HepG2 (cell line): ENCODE measurements around the gene LSM10. TPM values are rescaled to one million over a fixed set of nuclear protein-coding genes. Genes with fewer than 3 reads are reported as not detected.

Source experiments
- ERF ChIP-seq: IDR thresholded peaks from 2 replicates; pipeline ENCODE4 v1.6.1; 2018; ENCODE audit warnings: missing biosample characterization, missing genetic modification reagents
- FOSL1 ChIP-seq: sonication (generic); formaldehyde crosslinking; IDR thresholded peaks from 2 replicates; pipeline ENCODE4 v1.9.0; 2021; ENCODE audit warnings: missing genetic modification reagents, borderline replicate concordance
- HNRNPK ChIP-seq: fragments of 200-400 bp; formaldehyde crosslinking; IDR thresholded peaks from 2 replicates; pipeline ENCODE4 v1.6.1; 2018; ENCODE audit warnings: low read length, low read depth, moderate library complexity, mild to moderate bottlenecking; ENCODE audit not compliant: poor library complexity, severe bottlenecking
- ISX ChIP-seq: sonication (generic); formaldehyde crosslinking; conservative IDR thresholded peaks from 2 replicates; pipeline ENCODE4 v1.5.0; 2020; ENCODE audit warnings: missing genetic modification reagents
- POLR2G ChIP-seq: fragments of 200-400 bp; formaldehyde crosslinking; IDR thresholded peaks from 2 replicates; pipeline ENCODE4 v1.6.1; 2018; ENCODE audit warnings: mild to moderate bottlenecking, low read depth, low read length, moderate library complexity
- SIN3A ChIP-seq: IDR thresholded peaks from 2 replicates; pipeline ENCODE4 v1.6.1; 2011; ENCODE audit warnings: low read depth, mild to moderate bottlenecking, control low read depth, low read length, borderline replicate concordance
- SIX4 ChIP-seq: sonication (generic); formaldehyde crosslinking; IDR thresholded peaks from 2 replicates; pipeline ENCODE4 v1.4.0; 2020; ENCODE audit warnings: missing genetic modification reagents
- ZNF761 ChIP-seq: sonication (generic); formaldehyde crosslinking; conservative IDR thresholded peaks from 2 replicates; pipeline ENCODE4 v1.4.0; 2020; ENCODE audit warnings: mild to moderate bottlenecking, missing genetic modification reagents
- ZNF788 ChIP-seq: sonication (generic); formaldehyde crosslinking; IDR thresholded peaks from 2 replicates; pipeline ENCODE4 v1.5.0; 2020; ENCODE audit warnings: mild to moderate bottlenecking, missing genetic modification reagents, borderline replicate concordance
- ZNF879 ChIP-seq: sonication (generic); formaldehyde crosslinking; IDR thresholded peaks from 2 replicates; pipeline ENCODE4 v1.8.1; 2023; ENCODE audit warnings: missing genetic modification reagents
- polyA plus RNA-seq, 8 experiments: library from polyadenylated mRNA; depleted of rRNA in 3 of 8; stranded (reverse) in 7 of 8; unstranded in 1 of 8; fragments of >200 nt; fragmentation: Illumina TruSeq in 4 of 8; extraction: Trizol in 4 of 8; gene quantifications; 2 replicates each; pipeline versions ENCODE4 v1.2.1 to v1.2.3, GENCODE V29; 2011 to 2016; ENCODE audit warnings: low read depth in 4 of 8, missing spikeins in 1 of 8, mixed read lengths in 1 of 8; ENCODE audit not compliant: insufficient read depth in 1 of 8
- total RNA-seq, 5 experiments: library from RNA; depleted of rRNA; stranded (reverse); fragments of >200 nt; fragmentation: Illumina TruSeq; extraction: Trizol; gene quantifications; 2 replicates each; pipeline ENCODE4 v1.2.3, GENCODE V29; 2016; ENCODE audit warnings: low read depth in 1 of 5
- TF ChIP-seq, protein P1 (sequence below): sonication (generic); formaldehyde crosslinking; IDR thresholded peaks from 2 replicates; pipeline ENCODE4 v1.4.0; 2020; ENCODE audit warnings: mild to moderate bottlenecking, missing genetic modification reagents, borderline replicate concordance
- TF ChIP-seq, protein P2 (sequence below): IDR thresholded peaks from 2 replicates; pipeline ENCODE4 v1.6.1; 2012; ENCODE audit warnings: low read length, improper control_type of control experiment
- TF ChIP-seq, protein P3 (sequence below): sonication (generic); formaldehyde crosslinking; IDR thresholded peaks from 2 replicates; pipeline ENCODE4 v1.4.0; 2020; ENCODE audit warnings: missing genetic modification reagents, borderline replicate concordance
- TF ChIP-seq, protein P4 (sequence below): sonication (generic); formaldehyde crosslinking; IDR thresholded peaks from 2 replicates; pipeline ENCODE4 v1.8.1; 2023; ENCODE audit warnings: mild to moderate bottlenecking, missing genetic modification reagents, borderline replicate concordance
- TF ChIP-seq, protein P5 (sequence below): fragments of 450-650 bp; IDR thresholded peaks from 2 replicates; pipeline ENCODE4 v1.6.1; 2016

LSM10 gene
- total and polyA plus RNA-seq, 2 of the 13 experiments (the other 11 are each of a cell fraction or from before 2014, with no cell fraction given), result 14.0 to 52.0 TPM

DNA sequence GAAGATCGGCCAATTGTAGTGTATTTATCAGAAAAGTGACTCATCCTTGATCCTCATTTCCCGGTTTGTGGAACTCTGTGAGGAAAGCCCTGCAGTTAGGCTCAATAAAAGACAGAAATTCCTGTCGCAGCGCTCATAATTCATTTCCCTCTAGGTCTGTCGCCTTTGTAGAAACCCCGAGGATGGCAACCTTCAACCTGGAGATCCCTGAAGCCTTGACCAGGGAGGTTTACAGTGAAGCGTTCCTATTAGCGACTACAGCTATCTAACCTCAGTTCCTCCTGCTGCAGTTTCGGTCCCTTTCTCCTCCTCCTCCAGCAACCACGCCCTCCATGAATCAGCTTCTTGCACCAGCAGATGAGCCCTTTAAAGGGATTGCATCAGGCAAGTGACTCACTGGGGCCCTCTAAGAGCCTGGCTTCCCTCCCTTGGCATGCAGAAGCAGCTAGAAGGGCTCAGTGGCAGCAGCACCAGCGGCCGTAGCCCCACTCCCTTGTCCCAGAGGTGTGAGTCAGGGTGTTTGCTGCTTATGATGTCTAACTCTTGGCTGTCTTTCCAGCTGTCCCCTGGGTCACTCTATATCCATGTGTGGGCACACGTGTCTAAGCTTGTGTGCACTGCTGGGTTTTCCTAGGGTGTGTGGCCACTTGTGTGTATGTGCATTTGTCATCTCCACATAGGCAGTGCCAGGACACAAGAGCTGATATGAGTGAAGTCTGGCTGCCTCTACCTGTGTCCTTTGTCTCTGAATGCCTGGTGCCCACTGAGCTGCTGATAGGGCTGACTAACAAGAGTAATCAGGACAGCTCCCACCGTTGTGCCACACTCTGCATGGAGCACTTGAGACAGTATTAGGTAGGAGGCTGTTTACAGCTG lies 11.2 kb downstream of the LSM10 start (continued):
- TF ChIP-seq, protein P1, sequence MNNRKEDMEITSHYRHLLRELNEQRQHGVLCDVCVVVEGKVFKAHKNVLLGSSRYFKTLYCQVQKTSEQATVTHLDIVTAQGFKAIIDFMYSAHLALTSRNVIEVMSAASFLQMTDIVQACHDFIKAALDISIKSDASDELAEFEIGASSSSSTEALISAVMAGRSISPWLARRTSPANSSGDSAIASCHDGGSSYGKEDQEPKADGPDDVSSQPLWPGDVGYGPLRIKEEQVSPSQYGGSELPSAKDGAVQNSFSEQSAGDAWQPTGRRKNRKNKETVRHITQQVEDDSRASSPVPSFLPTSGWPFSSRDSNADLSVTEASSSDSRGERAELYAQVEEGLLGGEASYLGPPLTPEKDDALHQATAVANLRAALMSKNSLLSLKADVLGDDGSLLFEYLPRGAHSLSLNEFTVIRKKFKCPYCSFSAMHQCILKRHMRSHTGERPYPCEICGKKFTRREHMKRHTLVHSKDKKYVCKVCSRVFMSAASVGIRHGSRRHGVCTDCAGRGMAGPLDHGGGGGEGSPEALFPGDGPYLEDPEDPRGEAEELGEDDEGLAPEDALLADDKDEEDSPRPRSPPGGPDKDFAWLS (CRISPR knock-in tag), result 0 out of 2 replicates have a peak, but pooled peaks have one; percentile 13
- TF ChIP-seq HNRNPK (no peak), SIN3A (peak; percentile 83), ERF (CRISPR knock-in tag) (peak; percentile 19; the same call in 1 of the 2 replicates), ISX (no peak), POLR2G (peak; percentile 98), FOSL1 (CRISPR knock-in tag) (peak; percentile 90), ZNF761 (CRISPR knock-in tag) (0 out of 2 replicates have a peak, but pooled peaks have one; percentile 59), ZNF879 (CRISPR knock-in tag) (0 out of 2 replicates have a peak, but pooled peaks have one; percentile 28), ZNF788 (peak; percentile 15; the same call in 1 of the 2 replicates), SIX4 (CRISPR knock-in tag) (no peak)
- TF ChIP-seq, protein P2, sequence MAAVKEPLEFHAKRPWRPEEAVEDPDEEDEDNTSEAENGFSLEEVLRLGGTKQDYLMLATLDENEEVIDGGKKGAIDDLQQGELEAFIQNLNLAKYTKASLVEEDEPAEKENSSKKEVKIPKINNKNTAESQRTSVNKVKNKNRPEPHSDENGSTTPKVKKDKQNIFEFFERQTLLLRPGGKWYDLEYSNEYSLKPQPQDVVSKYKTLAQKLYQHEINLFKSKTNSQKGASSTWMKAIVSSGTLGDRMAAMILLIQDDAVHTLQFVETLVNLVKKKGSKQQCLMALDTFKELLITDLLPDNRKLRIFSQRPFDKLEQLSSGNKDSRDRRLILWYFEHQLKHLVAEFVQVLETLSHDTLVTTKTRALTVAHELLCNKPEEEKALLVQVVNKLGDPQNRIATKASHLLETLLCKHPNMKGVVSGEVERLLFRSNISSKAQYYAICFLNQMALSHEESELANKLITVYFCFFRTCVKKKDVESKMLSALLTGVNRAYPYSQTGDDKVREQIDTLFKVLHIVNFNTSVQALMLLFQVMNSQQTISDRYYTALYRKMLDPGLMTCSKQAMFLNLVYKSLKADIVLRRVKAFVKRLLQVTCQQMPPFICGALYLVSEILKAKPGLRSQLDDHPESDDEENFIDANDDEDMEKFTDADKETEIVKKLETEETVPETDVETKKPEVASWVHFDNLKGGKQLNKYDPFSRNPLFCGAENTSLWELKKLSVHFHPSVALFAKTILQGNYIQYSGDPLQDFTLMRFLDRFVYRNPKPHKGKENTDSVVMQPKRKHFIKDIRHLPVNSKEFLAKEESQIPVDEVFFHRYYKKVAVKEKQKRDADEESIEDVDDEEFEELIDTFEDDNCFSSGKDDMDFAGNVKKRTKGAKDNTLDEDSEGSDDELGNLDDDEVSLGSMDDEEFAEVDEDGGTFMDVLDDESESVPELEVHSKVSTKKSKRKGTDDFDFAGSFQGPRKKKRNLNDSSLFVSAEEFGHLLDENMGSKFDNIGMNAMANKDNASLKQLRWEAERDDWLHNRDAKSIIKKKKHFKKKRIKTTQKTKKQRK, result no peak
- TF ChIP-seq, protein P3, sequence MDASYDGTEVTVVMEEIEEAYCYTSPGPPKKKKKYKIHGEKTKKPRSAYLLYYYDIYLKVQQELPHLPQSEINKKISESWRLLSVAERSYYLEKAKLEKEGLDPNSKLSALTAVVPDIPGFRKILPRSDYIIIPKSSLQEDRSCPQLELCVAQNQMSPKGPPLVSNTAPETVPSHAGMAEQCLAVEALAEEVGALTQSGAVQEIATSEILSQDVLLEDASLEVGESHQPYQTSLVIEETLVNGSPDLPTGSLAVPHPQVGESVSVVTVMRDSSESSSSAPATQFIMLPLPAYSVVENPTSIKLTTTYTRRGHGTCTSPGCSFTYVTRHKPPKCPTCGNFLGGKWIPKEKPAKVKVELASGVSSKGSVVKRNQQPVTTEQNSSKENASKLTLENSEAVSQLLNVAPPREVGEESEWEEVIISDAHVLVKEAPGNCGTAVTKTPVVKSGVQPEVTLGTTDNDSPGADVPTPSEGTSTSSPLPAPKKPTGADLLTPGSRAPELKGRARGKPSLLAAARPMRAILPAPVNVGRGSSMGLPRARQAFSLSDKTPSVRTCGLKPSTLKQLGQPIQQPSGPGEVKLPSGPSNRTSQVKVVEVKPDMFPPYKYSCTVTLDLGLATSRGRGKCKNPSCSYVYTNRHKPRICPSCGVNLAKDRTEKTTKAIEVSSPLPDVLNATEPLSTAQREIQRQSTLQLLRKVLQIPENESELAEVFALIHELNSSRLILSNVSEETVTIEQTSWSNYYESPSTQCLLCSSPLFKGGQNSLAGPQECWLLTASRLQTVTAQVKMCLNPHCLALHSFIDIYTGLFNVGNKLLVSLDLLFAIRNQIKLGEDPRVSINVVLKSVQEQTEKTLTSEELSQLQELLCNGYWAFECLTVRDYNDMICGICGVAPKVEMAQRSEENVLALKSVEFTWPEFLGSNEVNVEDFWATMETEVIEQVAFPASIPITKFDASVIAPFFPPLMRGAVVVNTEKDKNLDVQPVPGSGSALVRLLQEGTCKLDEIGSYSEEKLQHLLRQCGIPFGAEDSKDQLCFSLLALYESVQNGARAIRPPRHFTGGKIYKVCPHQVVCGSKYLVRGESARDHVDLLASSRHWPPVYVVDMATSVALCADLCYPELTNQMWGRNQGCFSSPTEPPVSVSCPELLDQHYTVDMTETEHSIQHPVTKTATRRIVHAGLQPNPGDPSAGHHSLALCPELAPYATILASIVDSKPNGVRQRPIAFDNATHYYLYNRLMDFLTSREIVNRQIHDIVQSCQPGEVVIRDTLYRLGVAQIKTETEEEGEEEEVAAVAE, result peak; percentile 13
- TF ChIP-seq, protein P4, sequence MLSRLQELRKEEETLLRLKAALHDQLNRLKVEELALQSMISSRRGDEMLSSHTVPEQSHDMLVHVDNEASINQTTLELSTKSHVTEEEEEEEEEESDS (CRISPR knock-in tag), result no peak
- TF ChIP-seq, protein P5, sequence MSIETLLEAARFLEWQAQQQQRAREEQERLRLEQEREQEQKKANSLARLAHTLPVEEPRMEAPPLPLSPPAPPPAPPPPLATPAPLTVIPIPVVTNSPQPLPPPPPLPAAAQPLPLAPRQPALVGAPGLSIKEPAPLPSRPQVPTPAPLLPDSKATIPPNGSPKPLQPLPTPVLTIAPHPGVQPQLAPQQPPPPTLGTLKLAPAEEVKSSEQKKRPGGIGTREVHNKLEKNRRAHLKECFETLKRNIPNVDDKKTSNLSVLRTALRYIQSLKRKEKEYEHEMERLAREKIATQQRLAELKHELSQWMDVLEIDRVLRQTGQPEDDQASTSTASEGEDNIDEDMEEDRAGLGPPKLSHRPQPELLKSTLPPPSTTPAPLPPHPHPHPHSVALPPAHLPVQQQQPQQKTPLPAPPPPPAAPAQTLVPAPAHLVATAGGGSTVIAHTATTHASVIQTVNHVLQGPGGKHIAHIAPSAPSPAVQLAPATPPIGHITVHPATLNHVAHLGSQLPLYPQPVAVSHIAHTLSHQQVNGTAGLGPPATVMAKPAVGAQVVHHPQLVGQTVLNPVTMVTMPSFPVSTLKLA, result peak; percentile 70
